SW480 (cell line): Measurements from ENCODE around the gene MON2.
"Not testable (repeated sequence)": the region's sequence is repeated elsewhere in the genome, so short reads cannot be mapped to it uniquely, and the experiment has no call there.

Source experiments
- DNase-seq: peaks from one replicate; pipeline ENCODE4 v3.0.0-alpha.2; 2016; ENCODE audit warnings: low spot score

Gene MON2

GRCh38 chr12:62481843-62482540 is 15.4 kb downstream of the MON2 start:
- no peak for DNase-seq

DNA sequence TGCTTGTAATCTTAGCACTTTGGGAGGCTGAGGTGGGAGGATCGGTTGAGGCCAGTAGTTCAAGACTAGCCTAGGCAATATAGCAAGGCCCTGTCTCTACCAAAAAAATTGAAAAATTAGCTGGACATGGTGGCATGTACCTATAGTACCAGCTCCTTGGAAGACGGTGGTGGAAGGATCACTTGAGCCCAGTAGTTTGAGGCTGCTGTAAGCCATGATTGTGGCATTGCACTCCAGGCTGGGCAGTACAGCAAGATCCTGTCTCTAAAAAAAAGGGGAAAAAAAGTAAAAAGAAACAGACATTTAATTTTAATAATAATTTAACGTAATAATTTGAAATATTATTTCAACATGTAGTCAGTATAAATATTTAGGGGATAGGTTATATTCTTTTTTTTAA is 16.1 kb downstream of the MON2 start:
- DNase-seq, result no peak

DNA sequence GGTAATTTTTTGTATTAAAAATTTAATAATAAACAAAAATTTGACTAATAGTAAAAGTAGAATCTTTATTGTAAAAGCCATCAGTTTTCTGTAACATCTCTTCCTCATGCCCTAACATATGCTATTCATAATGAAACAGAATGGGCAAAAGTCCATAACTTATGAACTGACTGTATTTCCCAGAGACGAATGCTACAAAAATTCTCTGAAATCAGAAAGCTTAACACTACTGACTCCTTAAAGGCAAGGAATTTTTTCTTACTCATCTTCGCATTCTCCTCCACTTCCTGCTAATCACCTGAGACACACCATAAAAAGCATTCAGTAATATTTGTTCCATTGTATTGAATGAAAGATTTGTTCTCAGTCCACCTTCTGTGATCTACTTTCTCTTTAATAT is 17.6 kb downstream of the MON2 start:
- DNase-seq, result no peak

DNA sequence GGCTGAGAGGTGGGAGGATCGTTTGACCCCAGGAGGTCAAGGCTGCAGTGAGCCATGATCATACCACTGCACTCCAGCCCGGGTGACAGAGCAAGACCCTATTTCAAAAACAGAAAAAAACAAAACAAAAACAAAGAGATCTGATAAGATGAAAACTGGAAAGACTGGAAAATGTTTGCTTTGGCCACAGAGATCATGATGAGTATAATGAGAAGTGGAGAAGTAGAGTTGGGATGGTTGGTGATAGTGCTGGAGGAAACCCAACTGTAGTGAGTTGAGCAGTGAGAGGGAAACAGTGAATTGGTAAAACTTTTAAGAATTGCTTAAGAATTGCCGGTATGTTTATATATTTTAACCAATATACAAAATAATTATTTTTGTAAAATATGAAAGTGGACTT is 39.2 kb downstream of the MON2 start:
- no peak for DNase-seq

DNA sequence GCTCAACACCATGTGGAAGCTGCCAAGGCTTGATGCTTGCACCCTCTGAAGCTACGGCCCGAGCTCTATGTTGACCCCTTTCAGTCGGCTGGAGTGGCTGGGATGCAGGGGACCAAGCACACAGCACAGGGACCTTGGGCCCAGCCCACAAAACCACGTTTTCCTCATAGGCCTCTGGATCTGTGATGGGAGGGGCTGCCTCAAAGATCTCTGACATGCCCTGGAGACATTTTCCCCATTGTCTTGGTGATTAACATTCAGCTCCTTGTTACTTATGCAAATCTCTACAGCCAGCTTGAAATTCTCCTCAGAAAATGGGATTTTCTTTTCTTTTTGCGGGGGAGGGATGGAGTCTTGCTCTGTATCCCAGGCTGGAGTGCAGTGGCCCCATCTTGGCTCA is 46.3 kb downstream of the MON2 start:
- no peak for DNase-seq

GRCh38 chr12:62514080-62514479 is 47.5 kb downstream of the MON2 start:
- DNase-seq, result not testable (repeated sequence)

- DNase-seq, result no peak
These were observed 50.3 kb downstream of the MON2 start for GRCh38 chr12:62516927-62517326.

DNA sequence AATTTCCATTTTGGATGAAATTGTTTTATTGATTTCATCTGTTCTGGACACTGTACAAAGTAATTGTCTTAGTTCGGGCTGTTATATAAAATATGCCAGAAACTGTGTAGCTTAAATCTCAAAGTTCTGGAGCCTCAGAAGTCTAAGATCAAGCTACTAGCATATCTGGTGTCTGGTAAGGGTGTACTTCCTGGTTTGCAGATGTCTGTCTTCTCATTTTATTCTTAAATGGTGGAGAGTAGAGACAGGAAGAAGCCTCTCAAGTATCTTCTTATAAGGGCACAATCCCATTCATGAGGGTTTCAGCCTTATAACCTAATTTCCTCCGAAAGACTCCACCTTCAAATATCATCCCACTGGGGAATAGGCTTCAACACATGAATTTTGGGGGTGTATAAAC is 51.3 kb downstream of the MON2 start:
- no peak for DNase-seq

GRCh38 chr12:62519043-62519442 is 52.4 kb downstream of the MON2 start:
- DNase-seq, result no peak

DNA sequence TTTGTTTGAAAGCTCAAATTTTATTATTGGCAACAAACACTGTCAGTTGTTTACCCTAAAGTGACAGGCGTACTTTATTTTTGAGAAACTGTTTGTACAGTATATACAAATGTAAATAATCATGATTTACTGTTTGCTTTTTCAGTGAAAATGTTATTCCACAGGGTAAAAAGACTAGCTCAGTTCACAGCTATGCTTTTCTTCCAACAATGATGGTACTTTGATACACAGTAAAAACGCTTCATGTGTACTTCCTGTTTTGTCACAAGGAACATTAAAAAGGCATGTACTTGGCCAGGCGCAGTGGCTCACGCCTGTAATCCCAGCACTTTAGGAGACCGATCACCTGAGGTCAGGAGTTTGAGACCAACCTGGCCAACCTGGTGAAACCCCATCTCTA is 53.7 kb downstream of the MON2 start:
- DNase-seq, result no peak

- no peak for DNase-seq
These were observed 56.4 kb downstream of the MON2 start for GRCh38 chr12:62522984-62523383.

GRCh38 chr12:62523619-62524018 is 57.0 kb downstream of the MON2 start:
- DNase-seq, result no peak

DNA sequence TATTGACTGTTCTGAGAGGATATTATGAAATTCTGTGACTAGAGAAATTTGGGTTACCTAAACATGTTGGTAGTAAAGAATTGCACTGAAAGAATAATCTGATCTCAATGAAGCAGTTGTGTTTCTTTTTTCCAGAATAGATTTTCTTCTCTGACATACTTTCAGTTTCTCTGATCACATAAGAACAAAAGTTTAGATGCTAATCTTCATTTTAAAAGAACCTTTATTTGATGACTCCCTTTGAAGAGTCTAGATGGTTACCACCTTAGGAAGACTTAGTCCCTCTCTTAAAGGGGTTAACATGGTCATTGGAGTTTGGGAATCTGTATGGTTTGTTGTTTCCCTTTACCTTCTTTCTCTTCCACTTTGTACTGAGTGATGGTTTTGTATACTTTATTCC is 58.6 kb downstream of the MON2 start:
- no peak for DNase-seq

- DNase-seq, result no peak
These were observed 64.0 kb downstream of the MON2 start for GRCh38 chr12:62530596-62530995.

DNA sequence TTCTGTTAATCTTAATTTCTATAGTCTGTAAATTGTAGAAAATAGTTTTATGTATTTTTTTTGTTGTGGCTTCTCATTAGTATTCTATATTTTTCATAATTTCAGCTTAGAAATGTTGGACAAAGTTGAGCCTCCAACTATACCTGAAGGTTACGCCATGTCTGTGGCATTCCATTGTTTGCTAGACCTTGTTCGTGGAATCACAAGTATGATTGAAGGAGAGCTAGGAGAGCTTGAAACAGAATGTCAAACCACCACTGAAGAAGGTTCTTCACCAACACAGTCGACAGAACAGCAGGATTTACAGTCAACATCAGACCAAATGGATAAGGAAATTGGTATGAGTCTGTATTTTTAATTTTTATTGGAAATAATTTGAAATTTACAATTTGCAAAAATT is 65.7 kb downstream of the MON2 start:
- DNase-seq, result no peak

GRCh38 chr12:62533087-62533754 is 66.6 kb downstream of the MON2 start:
- no peak for DNase-seq

GRCh38 chr12:62533755-62534107 is 67.1 kb downstream of the MON2 start:
- DNase-seq, result no peak

- DNase-seq, result no peak
These were observed 69.9 kb downstream of the MON2 start for GRCh38 chr12:62536546-62536945.

DNA sequence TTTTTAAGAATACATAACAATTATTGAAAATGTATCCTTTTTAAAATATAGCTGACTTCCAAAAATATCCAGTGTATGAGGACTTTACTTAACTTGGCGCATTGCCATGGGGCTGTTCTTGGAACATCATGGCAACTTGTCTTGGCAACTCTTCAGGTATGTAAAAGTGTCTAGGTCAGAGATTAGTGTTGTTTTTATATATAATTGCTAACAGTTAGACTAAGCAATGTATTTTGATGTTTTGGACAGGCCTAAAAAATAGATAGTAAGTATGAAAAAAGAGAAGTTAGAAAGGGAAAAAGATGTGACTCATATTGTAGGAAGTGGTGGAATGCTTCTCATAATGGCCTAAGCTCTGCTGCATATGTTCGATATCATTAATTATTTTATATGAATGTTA is 70.9 kb downstream of the MON2 start:
- DNase-seq, result no peak

DNA sequence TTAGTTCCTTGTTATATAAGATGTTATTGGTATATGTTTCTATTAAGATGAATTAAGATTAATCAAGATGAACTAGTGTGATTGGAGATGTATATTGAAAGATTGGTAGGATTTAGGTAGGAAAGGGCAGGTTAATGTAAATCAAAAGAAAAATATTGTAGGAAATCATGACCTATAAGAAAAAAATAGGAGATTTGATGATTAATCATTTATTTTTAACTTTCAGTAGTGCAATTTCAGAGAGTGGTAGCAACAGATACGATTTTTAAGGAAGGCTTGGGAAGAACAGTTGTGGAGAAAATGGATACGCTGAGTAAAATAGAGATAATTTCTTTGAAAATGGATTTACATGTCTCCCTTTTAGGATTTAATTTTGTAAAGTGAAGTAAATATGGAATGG is 73.7 kb downstream of the MON2 start:
- no peak for DNase-seq

DNA sequence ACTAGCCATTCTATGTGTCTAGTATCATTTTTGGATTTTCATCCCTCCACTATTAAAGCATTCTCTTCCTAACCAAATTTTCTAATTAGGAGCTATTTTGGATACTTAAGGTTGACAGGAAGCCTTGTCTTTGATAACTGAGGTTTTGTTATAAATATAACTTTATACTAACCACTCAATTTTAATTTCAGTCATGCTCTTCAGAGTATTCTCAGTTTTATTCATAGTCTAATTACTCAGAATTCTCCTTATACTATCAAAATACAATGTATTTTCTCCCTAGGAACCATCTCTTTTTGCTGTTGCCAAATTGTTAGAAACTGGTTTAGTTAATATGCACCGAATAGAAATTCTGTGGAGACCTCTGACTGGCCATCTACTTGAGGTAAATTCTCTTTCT is 76.2 kb downstream of the MON2 start:
- no peak for DNase-seq

GRCh38 chr12:62543324-62543723 is 76.7 kb downstream of the MON2 start:
- no peak for DNase-seq

DNA sequence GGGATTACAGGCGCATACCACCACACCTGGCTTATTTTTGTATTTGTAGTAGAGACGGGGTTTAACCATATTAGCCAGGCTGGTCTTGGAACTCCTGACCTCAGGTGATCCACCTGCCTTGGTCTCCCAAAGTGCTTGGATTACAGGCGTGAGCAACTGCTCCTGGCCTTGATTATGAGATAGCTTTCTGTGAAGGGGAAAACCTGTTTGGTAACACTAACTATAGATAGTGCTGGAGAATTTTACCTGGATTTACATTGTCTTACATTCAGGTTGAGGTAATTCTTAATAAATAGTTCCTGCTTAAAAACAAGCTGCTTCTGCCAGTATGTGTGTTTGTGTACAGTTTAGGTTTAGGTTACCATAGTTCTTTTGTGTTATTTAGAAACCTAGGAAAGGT is 77.1 kb downstream of the MON2 start:
- no peak for DNase-seq

DNA sequence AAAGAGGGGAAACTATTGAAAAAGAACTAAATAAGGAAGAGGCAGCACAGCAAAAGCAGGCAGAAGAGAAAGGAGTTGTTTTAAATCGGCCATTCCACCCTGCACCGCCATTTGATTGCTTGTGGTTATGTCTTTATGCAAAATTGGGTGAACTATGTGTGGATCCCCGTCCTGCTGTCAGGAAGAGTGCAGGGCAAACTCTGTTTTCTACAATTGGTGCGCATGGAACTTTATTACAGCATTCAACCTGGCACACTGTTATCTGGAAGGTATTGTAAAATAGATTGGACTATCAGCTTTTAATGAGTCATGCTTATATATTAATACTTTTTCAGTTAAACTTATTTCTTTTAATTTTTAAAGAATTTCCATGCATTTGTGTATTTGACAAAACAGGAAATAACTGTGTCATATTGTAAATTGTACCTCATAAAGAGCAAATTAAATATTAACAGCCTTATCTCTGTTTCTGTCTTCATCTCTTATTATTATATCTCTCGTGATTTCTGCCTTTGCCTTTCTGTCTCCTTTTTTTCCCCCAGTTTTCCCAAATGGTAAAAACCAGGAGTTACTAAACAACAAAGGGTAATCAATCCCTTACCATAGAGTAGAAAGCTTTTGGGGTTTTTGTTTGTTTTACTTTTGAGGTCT is 86.4 kb downstream of the MON2 start:
- DNase-seq, result no peak
